OCI-LY1 (cell line): ENCODE results near the gene CCDC187.

ENCODE experiments used
- CTCF ChIP-seq: fragments of 200-600 bp; sonication (generic), shearing (Covaris generic); IDR thresholded peaks from 2 replicates; pipeline ENCODE4 v1.5.1; 2017; ENCODE audit warnings: mild to moderate bottlenecking, antibody characterized with exemption, low read length, moderate library complexity, mixed read lengths
- EZH2 ChIP-seq: fragments of 200-600 bp; sonication (generic), shearing (Covaris generic); IDR thresholded peaks from 2 replicates; pipeline ENCODE4 v1.8.0; 2017; ENCODE audit warnings: borderline replicate concordance, mixed run types, mild to moderate bottlenecking, antibody characterized with exemption, low read length, moderate library complexity, mixed read lengths

- TF ChIP-seq CTCF (no peak), EZH2 (no peak)
These were observed 13.2 kb upstream of the CCDC187 start for GRCh38 chr9:136316896-136317676.
